Mesenchymal stem cell (in vitro differentiated cells and primary cell): ENCODE results near the gene HID1.

Source experiments
- DNase-seq: peaks from one replicate; pipeline ENCODE4 v3.0.0-alpha.2; 2013
- H2AFZ ChIP-seq: one replicate; pipeline ENCODE4 v1.6.1; 2013; ENCODE audit warnings: low read depth, mild to moderate bottlenecking, control low read depth, inconsistent platforms, low read length, moderate library complexity
- H2AK5ac ChIP-seq: 2 replicates; pipeline ENCODE4 v1.6.1; 2013; ENCODE audit warnings: low read length, moderate library complexity, mild to moderate bottlenecking, inconsistent platforms; ENCODE audit not compliant: severe bottlenecking
- H2BK120ac ChIP-seq: one replicate; pipeline ENCODE4 v1.6.1; 2013; ENCODE audit warnings: low read depth, mild to moderate bottlenecking, inconsistent platforms, low read length, moderate library complexity
- H2BK12ac ChIP-seq, 2 experiments: one replicate each; pipeline ENCODE4 v1.6.1; 2013; ENCODE audit warnings: inconsistent platforms in 2 of 2, low read length in 2 of 2, mild to moderate bottlenecking in 2 of 2, moderate library complexity in 2 of 2, control low read depth in 1 of 2
- H2BK15ac ChIP-seq: one replicate; pipeline ENCODE4 v1.6.1; 2013; ENCODE audit warnings: mild to moderate bottlenecking, low read depth, inconsistent platforms; ENCODE audit not compliant: poor library complexity, severe bottlenecking
- H2BK5ac ChIP-seq: 2 replicates; pipeline ENCODE4 v1.6.1; 2013; ENCODE audit warnings: low read depth, mild to moderate bottlenecking, low read length, control low read depth, inconsistent platforms; ENCODE audit not compliant: poor library complexity, severe bottlenecking
- H3K14ac ChIP-seq, 2 experiments: one replicate each; pipeline ENCODE4 v1.6.1; 2013; ENCODE audit warnings: inconsistent platforms in 2 of 2, low read length in 2 of 2, control low read depth in 1 of 2, mild to moderate bottlenecking in 1 of 2, moderate library complexity in 1 of 2
- H3K18ac ChIP-seq, 2 experiments: one replicate each; pipeline ENCODE4 v1.6.1; 2013; ENCODE audit warnings: inconsistent platforms in 2 of 2, low read length in 2 of 2, control low read depth in 1 of 2, low read depth in 1 of 2, mild to moderate bottlenecking in 1 of 2
- H3K23ac ChIP-seq, 2 experiments: one replicate each; pipeline ENCODE4 v1.6.1; 2013; ENCODE audit warnings: inconsistent platforms in 2 of 2, low read length in 2 of 2, mild to moderate bottlenecking in 2 of 2, moderate library complexity in 2 of 2, control low read depth in 1 of 2
- H3K27ac ChIP-seq: 2 replicates; pipeline ENCODE4 v1.5.1; 2013; ENCODE audit warnings: mild to moderate bottlenecking, moderate library complexity, low read length, control low read depth, inconsistent platforms; ENCODE audit not compliant: poor library complexity, severe bottlenecking
- H3K27me3 ChIP-seq, 2 experiments: 2 replicates each; pipeline versions ENCODE4 v1.6.1 to v1.7.0; 2013; ENCODE audit warnings: low read length in 2 of 2, mild to moderate bottlenecking in 2 of 2, moderate library complexity in 2 of 2, control low read depth in 1 of 2, inconsistent platforms in 1 of 2; ENCODE audit not compliant: control insufficient read depth in 1 of 2, insufficient read depth in 1 of 2
- H3K36me3 ChIP-seq, 2 experiments: 2 replicates each; pipeline versions ENCODE4 v1.6.1 to v1.7.0; 2013; ENCODE audit warnings: low read length in 2 of 2, control low read depth in 1 of 2, inconsistent platforms in 1 of 2, low read depth in 1 of 2, mild to moderate bottlenecking in 1 of 2; ENCODE audit not compliant: insufficient read depth in 2 of 2, control insufficient read depth in 1 of 2
- H3K4ac ChIP-seq, 2 experiments: one replicate each; pipeline ENCODE4 v1.6.1; 2013; ENCODE audit warnings: inconsistent platforms in 2 of 2, low read length in 2 of 2, mild to moderate bottlenecking in 2 of 2, moderate library complexity in 2 of 2, control low read depth in 1 of 2, low read depth in 1 of 2
- H3K4me1 ChIP-seq: 2 replicates; pipeline ENCODE4 v1.6.1; 2013; ENCODE audit warnings: low read depth, low read length, control low read depth; ENCODE audit not compliant: control insufficient read depth, insufficient read depth
- H3K4me2 ChIP-seq: 2 replicates; pipeline ENCODE4 v1.6.1; 2013; ENCODE audit warnings: low read length, mild to moderate bottlenecking, inconsistent platforms; ENCODE audit not compliant: poor library complexity, severe bottlenecking
- H3K4me3 ChIP-seq, 2 experiments: 2 replicates each; pipeline versions ENCODE4 v1.5.1 to v1.7.0; 2013; ENCODE audit warnings: low read length in 2 of 2, mild to moderate bottlenecking in 2 of 2, control low read depth in 1 of 2, low read depth in 1 of 2; ENCODE audit not compliant: insufficient read depth in 1 of 2
- H3K79me1 ChIP-seq: replicated peaks from 2 replicates; pipeline ENCODE4 v1.6.1; 2013; ENCODE audit warnings: mild to moderate bottlenecking, control low read depth, low read length, inconsistent platforms; ENCODE audit not compliant: poor library complexity, severe bottlenecking
- H3K9ac ChIP-seq: 2 replicates; pipeline ENCODE4 v1.7.0; 2013; ENCODE audit warnings: mild to moderate bottlenecking, low read length, moderate library complexity
- H3K9me3 ChIP-seq: 2 replicates; pipeline ENCODE4 v1.7.0; 2013; ENCODE audit warnings: mild to moderate bottlenecking, low read length; ENCODE audit not compliant: control insufficient read depth
- H4K8ac ChIP-seq: one replicate; pipeline ENCODE4 v1.6.1; 2013; ENCODE audit warnings: inconsistent platforms, mild to moderate bottlenecking, low read length, moderate library complexity
- H4K91ac ChIP-seq: one replicate; pipeline ENCODE4 v1.6.1; 2013; ENCODE audit warnings: mild to moderate bottlenecking, low read length, inconsistent platforms
- WGBS: methylation state at CpG from one replicate; pipeline ENCODE4 v1.1.7; 2013; ENCODE audit warnings: mixed read lengths; 5-methylcytosine and 5-hydroxymethylcytosine counted together

Gene HID1

GRCh38 chr17:74939534-74939933, 33.0 kb downstream of the HID1 start:
- WGBS = 65% methylated on average over 6 of the region's 8 CpGs
- Histone ChIP-seq H3K4me1 (peaks cover 7% of the 10 kb centered on the region), H2AK5ac (no peak overlapping the region), H4K91ac (no peak overlapping the region), H2AFZ (no peak overlapping the region), H4K8ac (no peak overlapping the region), H3K14ac (no peak overlapping the region), H3K18ac (no peak overlapping the region), H3K36me3 (no peaks in the 10 kb centered on the region), H3K23ac (no peak overlapping the region), H3K4ac (no peak overlapping the region), H3K79me1 (no peaks in the 10 kb centered on the region), H2BK12ac (no peak overlapping the region), H3K9ac (no peak overlapping the region), H3K9me3 (no peaks in the 10 kb centered on the region), H3K27me3 (peaks cover 81 to 89% of the 10 kb centered on the region in 2 experiments), H2BK120ac (no peak overlapping the region), H3K4me2 (no peak overlapping the region), H3K4me3 (no peak overlapping the region), H3K27ac (no peak overlapping the region), H2BK15ac (no peak overlapping the region), H2BK5ac (no peak overlapping the region)
- DNase-seq = no peak

GRCh38 chr17:74938194-74938950, 34.2 kb downstream of the HID1 start:
- Histone ChIP-seq H3K4me3 (no peak overlapping the region), H3K4me1 (peaks cover 6% of the 10 kb centered on the region), H2AK5ac (no peak overlapping the region), H3K36me3 (no peaks in the 10 kb centered on the region), H3K9ac (no peak overlapping the region), H2BK12ac (no peak overlapping the region), H3K79me1 (no peaks in the 10 kb centered on the region), H3K23ac (no peak overlapping the region), H3K14ac (no peak overlapping the region), H3K18ac (no peak overlapping the region), H3K27me3 (peaks cover 82 to 90% of the 10 kb centered on the region in 2 experiments), H4K91ac (no peak overlapping the region), H4K8ac (no peak overlapping the region), H2BK15ac (no peak overlapping the region), H3K9me3 (no peaks in the 10 kb centered on the region), H3K27ac (no peak overlapping the region), H2AFZ (no peak overlapping the region), H3K4me2 (no peak overlapping the region), H2BK120ac (no peak overlapping the region), H2BK5ac (no peak overlapping the region), H3K4ac (no peak overlapping the region)
- WGBS = 66% methylated on average over 8 of the region's 8 CpGs
- no peak for DNase-seq

GRCh38 chr17:74937064-74938051, 35.2 kb downstream of the HID1 start:
- Histone ChIP-seq H4K8ac (no peak overlapping the region), H2AK5ac (no peak overlapping the region), H3K14ac (no peak overlapping the region), H2BK5ac (no peak overlapping the region), H3K79me1 (no peaks in the 10 kb centered on the region), H3K4me1 (peaks cover 6% of the 10 kb centered on the region), H2BK12ac (no peak overlapping the region), H3K4me2 (no peak overlapping the region), H3K18ac (no peak overlapping the region), H3K4ac (no peak overlapping the region), H2BK120ac (no peak overlapping the region), H3K9ac (no peak overlapping the region), H3K23ac (no peak overlapping the region), H2BK15ac (no peak overlapping the region), H3K27me3 (peaks cover 85 to 94% of the 10 kb centered on the region in 2 experiments), H3K36me3 (no peaks in the 10 kb centered on the region), H4K91ac (no peak overlapping the region), H2AFZ (no peak overlapping the region), H3K4me3 (no peak overlapping the region), H3K27ac (no peak overlapping the region), H3K9me3 (no peaks in the 10 kb centered on the region)
- 42% methylated on average over 9 of the region's 11 CpGs for WGBS
- DNase-seq = no peak

- H4K8ac ChIP-seq = no peak overlapping the region
- no peak overlapping the region for H2BK12ac ChIP-seq
- no peaks in the 10 kb centered on the region for H3K79me1 ChIP-seq
- H2AFZ ChIP-seq = no peak overlapping the region
- no peak overlapping the region for H2AK5ac ChIP-seq
- H3K27me3 ChIP-seq = peaks cover 88 to 94% of the 10 kb centered on the region in 2 experiments
- peaks cover 6% of the 10 kb centered on the region for H3K4me1 ChIP-seq
- no peak overlapping the region for H3K4ac ChIP-seq
- H3K14ac ChIP-seq = no peak overlapping the region
- no peak overlapping the region for H3K23ac ChIP-seq
- no peak overlapping the region for H3K4me3 ChIP-seq
- H3K9ac ChIP-seq = no peak overlapping the region
- H2BK120ac ChIP-seq = no peak overlapping the region
- H3K4me2 ChIP-seq = no peak overlapping the region
- WGBS = 22% methylated on average over 11 of the region's 12 CpGs
- no peak overlapping the region for H3K18ac ChIP-seq
- H4K91ac ChIP-seq = no peak overlapping the region
- no peaks in the 10 kb centered on the region for H3K9me3 ChIP-seq
- H3K27ac ChIP-seq = no peak overlapping the region
- H2BK15ac ChIP-seq = no peak overlapping the region
- no peaks in the 10 kb centered on the region for H3K36me3 ChIP-seq
- DNase-seq = no peak
- no peak overlapping the region for H2BK5ac ChIP-seq
Measured at GRCh38 chr17:74936470-74936799, 36.1 kb downstream of the HID1 start.
